Lower leg skin (tissue), 3 donors: ENCODE data around the gene ZNF850.

Experiments
- POLR2A ChIP-seq, 2 donors: fragments of 450-650 bp; IDR thresholded peaks; one replicate each; pipeline ENCODE4 v1.6.1; 2016 to 2017; ENCODE audit warnings: antibody characterized with exemption in 2 of 2, mild to moderate bottlenecking in 1 of 2, moderate library complexity in 1 of 2
- TF ChIP-seq, protein P1 (sequence below), 3 donors: fragments of 450-650 bp; IDR thresholded peaks; one replicate each; pipeline ENCODE4 v1.5.1; 2016; ENCODE audit warnings: antibody characterized with exemption in 3 of 3, mild to moderate bottlenecking in 3 of 3, moderate library complexity in 2 of 3

DNA sequence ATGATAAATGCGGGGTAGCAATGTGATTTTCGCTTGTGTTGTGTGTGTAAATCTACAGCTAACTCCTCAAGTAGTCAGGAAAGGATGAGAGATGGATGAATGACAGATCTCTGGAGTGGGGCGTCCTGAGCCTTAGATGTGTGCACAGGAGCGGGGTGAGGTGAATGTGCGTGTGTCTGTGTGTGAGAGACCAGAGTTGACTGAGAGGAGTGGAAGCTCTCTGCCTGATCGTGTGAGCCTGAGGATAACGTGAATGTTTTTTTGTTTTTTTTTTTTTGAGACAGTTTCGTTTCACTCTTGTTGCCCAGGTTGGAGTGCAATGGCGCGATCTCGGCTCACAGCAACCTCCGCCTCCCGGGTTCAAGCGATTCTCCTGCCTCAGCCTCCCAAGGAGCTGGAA is 106.8 kb downstream of the ZNF850 start:
- TF ChIP-seq POLR2A (IDR thresholded peaks at IDR 0.05): no peak
- TF ChIP-seq, protein P1, sequence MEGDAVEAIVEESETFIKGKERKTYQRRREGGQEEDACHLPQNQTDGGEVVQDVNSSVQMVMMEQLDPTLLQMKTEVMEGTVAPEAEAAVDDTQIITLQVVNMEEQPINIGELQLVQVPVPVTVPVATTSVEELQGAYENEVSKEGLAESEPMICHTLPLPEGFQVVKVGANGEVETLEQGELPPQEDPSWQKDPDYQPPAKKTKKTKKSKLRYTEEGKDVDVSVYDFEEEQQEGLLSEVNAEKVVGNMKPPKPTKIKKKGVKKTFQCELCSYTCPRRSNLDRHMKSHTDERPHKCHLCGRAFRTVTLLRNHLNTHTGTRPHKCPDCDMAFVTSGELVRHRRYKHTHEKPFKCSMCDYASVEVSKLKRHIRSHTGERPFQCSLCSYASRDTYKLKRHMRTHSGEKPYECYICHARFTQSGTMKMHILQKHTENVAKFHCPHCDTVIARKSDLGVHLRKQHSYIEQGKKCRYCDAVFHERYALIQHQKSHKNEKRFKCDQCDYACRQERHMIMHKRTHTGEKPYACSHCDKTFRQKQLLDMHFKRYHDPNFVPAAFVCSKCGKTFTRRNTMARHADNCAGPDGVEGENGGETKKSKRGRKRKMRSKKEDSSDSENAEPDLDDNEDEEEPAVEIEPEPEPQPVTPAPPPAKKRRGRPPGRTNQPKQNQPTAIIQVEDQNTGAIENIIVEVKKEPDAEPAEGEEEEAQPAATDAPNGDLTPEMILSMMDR (IDR thresholded peaks at IDR 0.05): no peak
